Amniotic epithelial cell (primary cell): ENCODE results near the gene SIRT4.
A peak's percentile ranks its signal among the peaks of the same experiment; 100 is the strongest.
"Not testable (repeated sequence)": the region's sequence is repeated elsewhere in the genome, so short reads cannot be mapped to it uniquely, and the experiment has no call there.

Experiments
- DNase-seq: peaks from one replicate; pipeline ENCODE4 v3.0.0-alpha.2; 2010; ENCODE audit warnings: low read depth

The SIRT4 gene, protein sequence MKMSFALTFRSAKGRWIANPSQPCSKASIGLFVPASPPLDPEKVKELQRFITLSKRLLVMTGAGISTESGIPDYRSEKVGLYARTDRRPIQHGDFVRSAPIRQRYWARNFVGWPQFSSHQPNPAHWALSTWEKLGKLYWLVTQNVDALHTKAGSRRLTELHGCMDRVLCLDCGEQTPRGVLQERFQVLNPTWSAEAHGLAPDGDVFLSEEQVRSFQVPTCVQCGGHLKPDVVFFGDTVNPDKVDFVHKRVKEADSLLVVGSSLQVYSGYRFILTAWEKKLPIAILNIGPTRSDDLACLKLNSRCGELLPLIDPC

DNA sequence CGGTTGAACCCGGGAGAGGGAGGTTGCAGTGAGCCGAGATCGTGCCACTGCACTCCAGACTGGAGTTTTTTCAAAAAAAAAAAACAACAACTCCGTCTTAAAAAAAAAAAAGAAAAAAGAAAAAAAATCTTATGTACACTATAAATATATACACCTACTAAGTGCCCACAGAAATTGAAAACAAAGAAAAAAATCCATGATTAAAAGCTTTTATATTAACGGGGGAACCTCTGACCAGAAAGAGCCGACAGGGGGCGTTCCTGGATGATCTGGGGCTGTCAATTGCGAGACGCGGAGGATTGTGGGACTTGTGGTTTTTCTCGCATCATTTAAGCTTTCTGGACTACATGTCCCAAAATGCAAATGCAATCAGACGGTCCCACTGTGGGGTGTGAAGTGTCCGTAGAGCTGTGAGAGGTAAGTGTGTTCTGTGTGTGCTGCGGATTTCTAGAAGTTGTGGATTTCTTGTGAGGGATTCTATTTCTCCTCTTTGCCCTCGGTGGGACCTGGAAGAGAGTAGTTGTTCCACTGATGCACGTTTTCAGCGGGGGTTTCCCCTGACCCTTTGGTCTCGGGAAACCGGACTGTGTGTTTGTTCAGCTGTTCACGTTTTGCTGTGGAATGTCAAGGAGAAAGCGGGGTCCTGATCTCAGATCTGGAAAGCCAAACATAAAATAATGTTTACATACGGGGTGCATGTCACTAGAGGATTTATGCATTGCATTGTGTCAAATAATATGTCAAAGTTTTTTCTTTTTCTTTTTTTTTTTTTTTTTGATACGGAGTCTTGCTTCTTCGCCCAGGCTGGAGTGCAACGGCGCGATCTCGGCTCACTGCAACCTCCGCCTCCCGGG lies at the start of gene SIRT4:
SIRT4 (plus strand) TSS at position 360 of the 854 bp plus-strand sequence. CDS start 1,241 bp downstream, outside the sequence.
- DNase-seq: peak; percentile 92

DNA sequence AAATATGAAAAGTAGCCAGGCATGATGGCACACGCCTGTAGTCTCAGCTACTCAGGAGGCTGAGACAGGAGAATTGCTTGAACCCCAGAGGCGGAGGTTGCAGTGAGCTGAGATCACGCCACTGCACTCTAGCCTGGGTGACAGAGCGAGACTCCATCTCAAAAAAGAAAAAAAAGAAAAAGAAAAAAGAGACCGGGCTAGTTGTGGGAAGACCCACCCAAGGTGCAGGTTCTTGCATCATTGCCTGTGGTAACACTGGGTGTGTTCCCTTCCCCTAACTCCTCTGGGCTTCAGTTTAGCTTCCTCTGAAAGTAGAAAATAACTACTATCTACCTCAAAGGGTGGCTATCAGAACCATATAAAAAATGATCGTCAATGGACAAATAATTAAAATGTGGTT lies 48.8 kb upstream of the SIRT4 start:
- DNase-seq: not testable (repeated sequence)

DNA sequence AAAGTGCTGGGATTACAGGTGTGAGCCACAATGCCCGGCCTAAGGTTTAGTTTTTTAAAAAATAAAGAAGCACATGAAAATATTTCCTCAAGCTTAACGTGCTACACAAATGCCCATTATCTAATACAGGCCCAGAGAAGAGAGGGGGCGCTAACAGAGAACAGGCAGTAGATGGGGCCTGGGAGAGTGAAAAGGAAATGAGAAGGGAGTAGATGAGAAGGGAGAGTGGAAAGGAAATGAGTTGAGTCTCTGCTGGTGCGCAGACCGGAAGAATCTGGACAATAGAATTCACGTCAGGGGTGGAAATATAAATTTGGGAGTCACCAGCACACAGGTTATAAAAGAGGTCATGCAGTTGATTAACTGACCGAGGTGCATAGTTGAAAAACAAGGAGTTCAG lies 47.3 kb upstream of the SIRT4 start:
- DNase-seq: no peak

DNA sequence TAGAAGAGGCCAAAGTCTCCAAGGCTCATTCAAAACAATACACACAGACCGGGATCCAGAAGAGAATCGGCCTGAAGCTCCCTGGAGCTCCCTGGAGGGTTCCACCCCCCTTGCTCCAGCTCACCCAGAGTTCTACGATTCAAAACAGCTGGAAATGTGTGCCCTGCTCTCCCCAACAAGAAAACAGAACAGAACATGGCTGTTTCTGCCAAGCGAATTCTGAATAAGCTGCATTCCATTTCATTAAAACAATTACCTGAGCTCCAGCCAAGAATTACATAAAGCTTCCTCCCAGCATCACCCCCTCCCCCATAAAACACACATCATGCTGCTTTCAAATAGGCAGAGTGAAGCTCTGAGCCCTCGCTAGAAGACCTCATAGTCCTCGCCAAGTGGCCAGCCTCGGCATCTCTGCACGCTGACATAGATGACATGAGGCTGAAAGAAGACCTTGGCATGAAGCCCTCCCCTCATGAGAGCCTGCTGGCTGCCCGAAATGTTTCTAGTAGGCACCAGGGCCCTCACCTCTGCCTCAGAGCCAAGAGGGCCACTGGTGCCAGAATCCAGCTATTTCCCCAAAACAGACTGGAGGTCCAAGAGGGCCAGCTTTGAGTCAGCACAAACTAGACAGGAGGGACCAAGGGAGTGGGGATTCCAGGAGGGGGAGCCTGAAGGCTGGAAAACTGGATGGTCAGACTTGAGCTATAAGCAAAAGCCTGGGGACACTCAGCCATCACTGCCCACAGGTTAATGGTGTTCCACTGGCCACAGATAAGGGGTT lies 44.9 kb upstream of the SIRT4 start:
- DNase-seq: peak; percentile 80

DNA sequence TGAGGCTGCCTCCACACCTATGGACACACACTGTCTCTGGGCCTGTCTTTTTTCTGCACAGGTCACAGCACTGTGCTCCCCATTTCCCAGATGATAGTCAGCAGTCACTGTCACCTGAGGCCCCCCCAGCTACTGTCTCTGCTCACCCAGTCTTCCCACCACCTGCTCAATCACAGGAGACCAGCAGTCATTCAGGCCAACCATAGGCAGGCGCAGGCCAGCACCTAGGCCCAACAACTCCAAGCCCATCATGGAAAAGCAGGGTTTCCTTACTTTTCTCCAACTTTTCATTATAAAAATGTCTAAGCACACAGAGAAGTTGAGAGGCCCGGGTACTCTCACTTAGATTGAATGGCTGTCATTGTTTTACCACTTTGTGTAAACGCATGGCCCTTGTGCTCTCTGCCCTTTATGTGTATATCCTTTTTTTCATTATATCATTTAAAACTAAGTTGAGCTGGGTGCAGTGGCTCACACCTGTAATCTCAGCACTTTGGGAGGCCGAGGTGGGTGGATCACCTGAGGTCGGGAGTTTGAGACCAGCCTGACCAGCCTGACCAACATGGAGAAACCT lies 43.7 kb upstream of the SIRT4 start:
- DNase-seq: no peak

DNA sequence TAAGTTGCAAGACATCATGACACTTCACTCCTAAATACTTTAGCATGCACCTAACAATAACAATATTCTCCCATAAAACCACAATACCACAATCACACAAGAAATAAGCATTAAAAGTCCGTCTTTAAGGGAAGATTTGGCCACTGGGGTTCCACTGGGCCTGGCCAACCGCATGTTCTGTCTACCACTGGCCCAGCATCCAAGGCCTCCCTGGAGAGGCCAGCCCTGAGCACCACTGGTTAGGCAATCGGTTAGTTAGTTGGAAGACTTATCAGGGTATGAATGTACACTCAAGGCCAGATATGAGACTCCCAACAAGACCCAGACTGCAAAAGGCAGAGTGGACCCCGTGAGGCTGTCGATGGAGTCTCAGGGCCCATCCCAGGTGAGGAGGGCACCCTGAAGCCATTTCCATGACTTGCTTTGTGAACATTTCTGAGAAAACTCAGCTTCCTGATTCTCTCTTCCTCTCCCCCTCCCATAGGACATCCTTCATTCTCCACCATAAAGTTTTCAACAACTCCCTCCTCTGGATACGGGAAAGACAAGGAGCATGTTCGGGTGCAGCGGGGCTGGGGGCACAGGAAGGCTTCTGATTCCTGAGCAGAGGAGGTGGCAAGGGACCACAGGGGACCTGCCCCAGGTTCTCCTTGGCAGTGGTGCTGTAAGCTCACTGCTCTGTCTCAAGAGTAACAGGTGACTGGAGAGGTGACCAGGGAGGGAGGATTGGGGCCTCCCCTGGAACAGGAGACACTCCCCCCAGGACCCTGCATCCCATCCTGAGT lies 42.5 kb upstream of the SIRT4 start:
- DNase-seq: peak; percentile 89

DNA sequence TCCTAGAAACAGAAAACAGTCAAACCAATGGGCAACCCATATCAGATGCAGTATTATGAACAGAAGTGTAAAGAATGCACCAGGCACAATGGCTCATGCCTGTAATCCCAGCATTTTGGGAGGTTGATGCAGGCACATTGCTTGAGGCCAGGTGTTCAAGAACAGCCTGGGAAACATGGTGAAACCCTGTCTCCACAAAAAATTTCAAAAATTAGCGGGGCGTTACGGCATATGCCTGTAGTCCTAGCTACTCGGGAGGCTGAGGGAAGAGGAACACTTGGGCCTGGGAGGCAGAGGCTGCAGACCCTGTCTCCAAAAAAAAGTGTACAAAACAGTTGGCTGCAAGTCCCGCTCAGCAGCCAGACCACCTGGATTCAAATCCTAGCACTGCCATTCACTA lies 41.5 kb upstream of the SIRT4 start:
- DNase-seq: no peak

DNA sequence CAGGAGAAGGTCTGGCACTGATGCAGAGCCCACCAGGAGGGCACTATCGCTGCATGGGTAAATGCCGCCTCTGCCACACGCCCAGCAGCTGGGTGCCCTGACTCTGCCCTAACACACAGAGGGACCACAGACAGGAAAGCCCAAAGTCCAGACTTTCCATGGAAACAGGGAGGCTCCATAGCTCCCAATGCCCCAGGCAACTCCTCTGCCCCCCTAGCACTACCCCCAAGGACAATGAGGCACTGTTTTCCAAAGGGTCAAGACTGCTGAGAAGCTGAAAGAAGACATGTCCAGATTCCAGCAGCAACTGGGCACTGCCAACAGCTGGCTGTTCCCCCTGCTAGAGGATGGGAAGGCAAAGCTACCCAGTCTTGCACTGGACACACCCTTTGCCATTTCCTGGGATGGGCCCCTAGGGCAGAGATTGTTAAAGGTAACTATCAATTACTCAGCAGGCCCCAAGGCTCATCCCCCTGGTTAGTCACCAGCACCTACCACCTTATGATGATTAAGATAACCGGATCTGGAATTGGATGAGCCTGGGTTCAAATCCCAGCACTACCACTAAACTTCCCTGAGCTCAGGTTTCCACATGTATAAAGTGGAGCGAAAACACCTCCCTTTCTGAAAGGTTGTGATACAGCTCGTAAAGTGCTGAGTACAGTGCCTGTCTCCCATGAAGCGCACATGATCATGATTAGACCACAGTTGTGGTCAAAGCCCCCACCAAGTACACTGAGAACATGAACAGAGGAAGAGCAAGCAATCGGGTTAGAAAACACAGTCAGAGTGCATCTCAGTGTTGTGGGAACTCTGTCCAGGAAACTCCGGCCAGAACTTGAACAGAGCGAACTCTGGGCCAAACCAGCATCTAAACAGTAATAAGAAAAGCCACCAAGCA lies 39.9 kb upstream of the SIRT4 start:
- DNase-seq: no peak

DNA sequence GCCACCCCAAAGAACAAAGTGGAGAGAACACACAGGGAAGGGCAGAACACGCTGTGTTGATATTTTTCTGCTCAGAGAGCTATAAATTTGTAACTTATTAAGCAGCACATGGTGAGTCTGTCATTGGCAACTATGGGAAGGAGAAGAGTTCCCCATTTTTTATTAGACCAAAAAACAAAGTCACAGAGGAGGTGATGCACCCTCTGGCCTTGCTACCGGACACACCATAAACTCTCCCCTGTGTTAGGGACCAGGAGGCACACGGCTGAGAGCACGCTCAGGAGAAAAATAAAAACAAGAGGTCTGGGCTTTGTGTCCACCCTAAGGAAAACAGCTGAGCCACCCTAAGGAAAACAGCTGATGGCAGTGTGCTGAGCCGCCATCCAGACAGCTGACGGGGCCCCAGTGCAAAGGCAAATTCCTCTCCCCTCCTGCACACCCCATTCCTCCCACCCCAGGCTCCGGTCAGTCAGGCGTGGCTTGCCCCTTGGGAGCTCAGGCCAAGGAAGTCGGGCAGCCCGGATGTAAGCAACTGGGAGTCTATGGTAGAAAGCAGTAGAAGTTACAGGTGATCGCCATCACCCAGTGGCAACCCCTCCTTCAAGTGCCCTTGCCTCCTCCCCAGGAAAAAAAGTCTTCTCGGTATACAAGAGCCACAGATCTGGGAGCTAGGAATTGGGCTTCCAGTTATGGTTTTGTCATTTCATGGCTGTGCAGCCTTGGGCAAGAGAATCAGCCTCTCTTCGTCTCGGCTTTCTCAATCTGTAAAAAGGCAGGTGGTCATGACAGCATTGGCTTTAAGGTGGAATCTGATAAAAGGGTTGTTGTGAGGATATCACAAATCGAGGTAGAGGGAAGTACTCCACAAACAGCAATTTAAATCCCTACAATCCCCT lies 39.0 kb upstream of the SIRT4 start:
- DNase-seq: no peak

DNA sequence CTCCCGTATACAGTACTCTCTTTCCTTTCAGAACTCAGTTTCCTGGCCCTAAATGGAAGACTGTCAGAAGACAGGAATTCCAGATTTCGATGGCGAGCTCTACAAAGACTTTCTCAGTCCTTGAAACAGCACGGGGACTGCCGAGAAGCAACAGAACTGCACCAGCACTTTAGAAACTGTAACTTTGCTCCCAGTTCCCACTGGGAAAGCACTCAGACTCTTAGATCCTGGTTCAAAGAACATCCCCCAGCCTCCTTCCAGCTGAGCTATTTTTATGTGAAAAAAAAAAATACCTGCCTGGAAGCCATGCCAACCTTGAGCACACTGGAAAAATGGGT lies 38.4 kb upstream of the SIRT4 start:
- DNase-seq: no peak

DNA sequence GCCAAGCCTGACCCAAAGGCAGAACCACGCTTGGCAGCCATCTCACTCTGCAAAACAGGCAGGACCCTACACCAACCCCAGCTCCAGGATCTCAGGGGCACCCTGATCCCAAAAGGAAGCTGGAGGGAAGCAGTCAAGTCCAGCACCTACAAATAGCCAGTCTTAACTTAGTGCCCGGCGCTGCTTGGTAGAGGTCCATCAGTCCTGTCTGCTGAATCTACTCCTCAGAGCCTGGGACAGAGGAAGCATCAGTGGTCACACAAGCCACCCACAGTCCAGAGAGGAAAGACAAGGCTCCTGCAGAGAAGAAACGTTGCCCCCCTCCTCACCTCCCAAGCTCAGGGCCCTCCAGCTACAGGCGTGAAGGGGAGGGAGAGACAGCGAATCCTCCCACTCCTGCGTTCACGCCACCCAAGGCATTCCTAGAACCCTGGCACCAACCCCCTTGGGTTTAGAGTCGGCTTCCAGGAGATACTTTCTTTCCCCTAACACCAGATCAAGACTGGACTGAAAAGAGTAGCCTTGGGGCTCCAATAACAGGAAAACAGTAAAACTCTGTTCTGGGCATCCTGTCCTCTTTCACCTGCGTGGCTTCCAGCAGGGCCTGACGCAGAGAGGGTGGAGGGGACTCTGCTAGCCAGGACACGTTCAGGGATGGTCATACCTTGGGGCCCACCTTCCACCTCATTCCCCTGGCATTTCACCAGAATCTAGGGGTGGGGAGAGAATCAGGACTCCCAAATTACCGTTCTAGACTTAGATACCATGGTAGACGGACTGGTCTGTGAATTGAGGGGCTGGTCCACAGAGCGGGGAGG lies 37.8 kb upstream of the SIRT4 start:
- DNase-seq: no peak

DNA sequence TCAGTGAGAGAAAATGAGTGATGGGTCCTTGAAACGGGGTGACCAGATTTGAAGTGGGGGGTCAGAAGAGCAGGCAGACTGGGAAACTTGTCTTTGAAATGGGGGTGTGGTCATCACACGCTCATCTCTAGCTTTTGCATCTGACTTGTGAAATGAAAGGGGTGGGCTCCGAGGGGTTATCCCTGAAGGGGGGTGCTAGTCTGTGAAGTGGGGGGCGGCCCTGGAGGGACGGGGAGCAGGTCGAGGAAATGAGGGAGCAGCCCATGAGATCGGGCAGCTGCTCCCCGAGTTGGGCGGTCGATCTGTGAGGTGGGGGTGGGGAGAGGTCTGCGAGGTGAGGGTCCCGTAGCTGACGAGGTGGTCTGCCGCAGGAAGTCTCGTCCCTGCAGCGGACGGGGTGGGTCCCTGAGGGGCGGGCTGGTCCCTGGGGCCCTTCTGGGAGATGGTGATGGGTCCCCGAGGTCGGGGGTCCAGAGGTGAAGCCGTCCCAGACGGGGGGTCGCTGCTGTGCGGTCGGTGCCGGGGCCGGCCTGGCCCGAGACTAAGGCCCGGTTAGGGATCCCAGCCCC lies 37.1 kb upstream of the SIRT4 start:
- no peak for DNase-seq

DNA sequence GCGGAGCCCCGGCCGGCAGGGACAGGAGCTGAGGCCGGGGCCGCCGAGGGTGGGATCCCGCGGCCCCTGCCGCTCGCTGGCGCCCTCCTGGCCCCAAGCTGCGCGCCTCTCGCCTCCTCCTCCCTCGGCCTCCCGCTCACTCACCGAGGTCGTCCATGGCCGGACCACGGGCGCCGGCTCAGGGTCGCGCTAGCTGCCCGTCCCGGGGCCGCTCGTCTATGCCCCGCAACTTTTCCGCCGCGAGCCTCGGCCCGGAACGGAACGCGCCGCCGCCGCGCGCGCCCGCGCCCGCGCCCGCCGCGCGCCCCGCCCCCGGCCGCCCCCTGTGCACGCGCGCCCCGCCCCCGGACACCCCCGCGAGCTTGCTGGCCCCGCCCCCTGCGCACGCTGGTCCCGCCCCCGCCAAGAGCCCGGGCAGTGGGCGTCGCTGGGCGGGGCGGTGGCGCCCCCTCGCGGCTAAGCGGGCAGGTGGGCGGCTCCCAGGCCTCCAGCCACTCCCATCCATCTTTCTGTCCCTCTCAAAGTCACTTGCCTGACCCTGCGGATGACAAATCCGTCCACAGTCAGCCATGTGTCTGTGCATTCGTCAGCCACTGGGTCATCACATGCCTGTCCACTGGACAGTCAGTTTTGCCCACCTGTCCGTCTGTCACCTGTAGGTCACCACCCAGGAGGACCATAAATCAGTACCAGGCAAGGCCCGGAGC lies 36.5 kb upstream of the SIRT4 start, which contains the start of gene PXN:
PXN (minus strand) TSS at position 258 of the 707 bp plus-strand sequence; CDS start at position 157, 101 bp downstream.
- peak; percentile 53 for DNase-seq

DNA sequence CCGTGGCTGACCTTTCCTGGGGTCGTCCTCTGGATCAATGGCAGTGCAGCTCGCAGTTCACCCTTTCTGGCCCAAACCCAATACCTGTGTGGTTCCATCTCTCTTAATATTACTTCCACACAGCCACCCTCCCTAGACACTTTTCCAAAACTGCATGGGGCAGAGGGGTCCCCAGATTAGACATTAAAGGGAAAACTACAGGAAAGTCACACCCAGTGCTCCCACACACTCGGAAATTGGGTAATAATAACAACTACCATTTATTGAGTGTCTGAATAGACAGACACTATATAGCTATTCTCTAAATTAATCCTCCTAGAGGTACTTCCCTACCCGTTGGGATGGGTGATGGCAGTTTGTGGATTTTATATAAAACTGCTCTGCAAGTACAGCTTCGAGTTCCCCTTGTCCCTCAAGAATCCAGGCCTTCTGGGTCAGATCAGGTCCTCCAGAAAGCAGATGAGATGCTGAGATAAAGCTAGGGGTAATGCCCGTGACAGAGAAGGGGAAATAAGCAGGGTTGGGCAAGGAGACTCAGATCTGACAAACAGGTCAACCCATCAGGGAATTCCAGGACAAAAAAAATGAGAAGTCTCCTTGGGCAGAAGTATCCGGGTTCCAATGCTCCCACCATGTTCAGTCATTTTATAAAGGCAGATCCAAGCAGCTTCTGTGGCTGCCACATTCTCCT lies 35.8 kb upstream of the SIRT4 start:
- DNase-seq: no peak

DNA sequence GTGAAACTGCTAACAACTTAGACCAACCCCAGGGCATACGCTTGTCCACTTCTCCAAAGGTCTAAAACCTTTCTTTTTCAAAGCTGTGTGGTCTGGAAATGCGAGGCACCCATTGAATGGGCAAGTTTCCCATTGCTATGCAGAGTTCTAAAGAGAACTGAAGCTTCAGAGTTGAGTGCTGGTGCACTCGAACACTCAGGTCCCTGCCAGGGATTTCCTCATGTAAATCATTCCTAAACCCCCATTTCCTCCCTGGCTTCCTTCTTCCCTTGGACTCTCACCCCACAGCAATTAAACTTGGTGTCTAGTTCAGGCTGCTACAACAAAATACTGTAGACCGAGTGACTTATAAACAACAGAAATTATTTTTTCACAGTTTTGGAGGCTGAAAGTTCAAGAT lies 34.4 kb upstream of the SIRT4 start:
- DNase-seq: no peak

DNA sequence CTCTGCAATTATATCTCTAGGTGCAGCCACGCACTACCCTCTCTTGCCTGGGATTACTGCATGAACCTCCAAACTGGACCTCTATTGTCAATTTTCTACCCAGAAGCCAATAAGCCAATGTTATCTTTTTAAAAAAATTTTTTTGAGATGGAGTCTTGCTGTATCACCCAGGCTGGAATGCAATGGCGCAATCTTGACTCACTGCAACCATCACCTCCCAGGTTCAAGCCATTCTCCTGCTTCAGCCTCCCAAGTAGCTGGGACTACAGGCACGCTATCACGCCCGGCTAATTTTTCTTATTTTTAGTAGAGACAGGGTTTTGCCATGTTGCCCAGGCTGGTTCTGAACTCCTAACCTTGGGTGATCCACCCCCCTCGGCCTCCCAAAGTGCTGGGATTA lies 25.4 kb upstream of the SIRT4 start:
- peak; percentile 87 for DNase-seq
